Measurements from ENCODE around the gene LRCH4.

Gene LRCH4

GRCh38 chr7:100582650-100583049 is 3.3 kb downstream of the LRCH4 start:
- no peak for DNase-seq (ENCODE audit: low read depth in 2 of 2)

DNA sequence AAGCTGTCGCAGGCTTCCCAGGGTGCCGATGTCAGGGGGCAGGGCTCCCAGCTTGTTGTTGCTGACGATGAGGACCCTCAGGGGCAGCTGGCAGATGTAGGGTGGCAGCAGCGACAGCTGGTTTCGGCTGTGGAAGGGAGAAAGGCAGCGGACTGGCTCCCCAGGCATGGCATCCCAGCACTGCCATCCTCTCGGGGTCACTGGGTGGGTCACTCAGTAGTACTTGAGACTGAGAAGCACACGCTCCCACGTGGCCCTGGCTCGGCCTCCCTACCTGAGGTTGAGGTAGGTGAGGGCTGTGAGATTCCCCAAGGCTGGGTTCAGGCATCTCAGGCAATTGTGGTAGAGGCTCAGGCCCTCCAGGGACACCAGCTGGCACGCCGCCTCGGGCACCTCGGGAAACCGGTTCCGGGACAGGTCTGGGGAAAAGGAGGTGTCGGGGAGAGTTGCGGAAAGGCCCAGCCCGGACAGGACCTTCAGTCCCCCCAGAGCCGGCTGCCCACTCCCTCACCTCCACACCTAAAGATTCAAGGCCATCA is 3.8 kb downstream of the LRCH4 start:
- DNase-seq (ENCODE audit: low read depth in 2 of 2) = no peak

GRCh38 chr7:100580466-100581283 is 5.3 kb downstream of the LRCH4 start:
- DNase-seq (ENCODE audit: low read depth in 2 of 2) = no peak

GRCh38 chr7:100578246-100579183 is 7.4 kb downstream of the LRCH4 start:
- DNase-seq (ENCODE audit: low read depth in 2 of 2) = no peak

GRCh38 chr7:100577507-100577906 is 8.4 kb downstream of the LRCH4 start:
- no peak for DNase-seq (ENCODE audit: low read depth in 2 of 2)

GRCh38 chr7:100577103-100577502 is 8.8 kb downstream of the LRCH4 start:
- no peak for DNase-seq (ENCODE audit: low read depth in 2 of 2)

- DNase-seq (ENCODE audit: low read depth in 2 of 2) = no peak
Observed at GRCh38 chr7:100576384-100576993, 9.4 kb downstream of the LRCH4 start.

DNA sequence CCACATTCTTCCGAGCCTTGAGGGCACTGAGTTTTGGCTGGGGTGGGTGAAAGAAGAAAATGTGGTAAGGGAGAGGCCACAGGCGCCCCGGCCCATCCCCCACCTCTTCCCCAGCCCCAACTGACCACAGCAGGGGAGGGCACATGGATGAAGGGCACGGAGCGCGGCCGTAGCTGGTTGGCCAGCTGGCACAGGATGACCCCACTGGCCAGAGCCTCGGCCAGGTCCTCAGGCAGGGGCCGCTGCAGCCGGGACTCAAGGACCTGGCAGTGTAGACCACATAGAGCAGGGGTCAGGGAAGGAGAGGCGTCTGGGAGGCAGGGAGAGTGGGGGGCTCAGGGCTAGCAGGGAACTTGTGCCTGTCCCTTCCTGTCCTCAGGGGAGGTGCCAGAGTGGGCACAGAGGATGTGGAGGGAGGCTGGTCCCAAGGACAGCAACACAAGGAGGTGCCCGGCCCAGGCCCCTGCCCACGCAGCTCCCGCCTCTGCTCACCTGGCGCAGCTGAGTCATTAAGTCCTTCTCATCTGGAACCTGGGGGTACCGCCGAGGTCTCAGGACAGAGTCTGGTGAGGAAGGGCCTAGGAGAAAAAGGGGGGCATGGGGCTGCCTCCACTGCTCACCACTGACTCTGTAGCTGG is 10.1 kb downstream of the LRCH4 start:
- no peak for DNase-seq (ENCODE audit: low read depth in 2 of 2)

DNA sequence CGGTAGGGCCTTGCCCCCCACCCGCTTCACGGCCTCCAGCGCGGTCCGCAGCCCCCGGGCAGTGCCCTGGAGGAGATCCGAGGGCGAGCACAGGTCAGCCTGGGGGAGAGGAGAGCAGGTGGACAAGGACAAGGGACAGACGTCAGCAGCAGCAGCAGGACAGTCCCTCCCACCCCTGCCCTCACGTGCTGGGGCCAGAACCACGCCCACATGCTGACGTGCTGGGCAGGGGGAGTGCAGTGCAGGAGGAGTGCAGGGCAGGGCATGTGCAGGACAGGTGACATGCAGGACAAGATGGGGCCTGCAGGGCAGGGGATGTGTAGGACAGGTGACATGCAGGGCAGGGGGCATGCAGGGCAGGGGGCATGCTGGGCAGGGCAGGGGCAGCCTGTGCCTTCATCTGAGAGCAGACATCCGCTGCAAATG is 10.7 kb downstream of the LRCH4 start:
- DNase-seq (ENCODE audit: low read depth in 2 of 2) = no peak

GRCh38 chr7:100574362-100575205 is 11.3 kb downstream of the LRCH4 start:
- no peak for DNase-seq (ENCODE audit: low read depth in 2 of 2)

- no peak for DNase-seq (ENCODE audit: low read depth in 2 of 2)
Observed at GRCh38 chr7:100573691-100574361, 12.1 kb downstream of the LRCH4 start, which contains the start of gene SAP25. Gene SAP25 (minus strand): TSS chr7:100573900. CDS start chr7:100573742, 158 bp downstream.

- no peak for DNase-seq (ENCODE audit: low read depth in 2 of 2)
Observed at GRCh38 chr7:100572949-100573675, 12.8 kb downstream of the LRCH4 start.

GRCh38 chr7:100572281-100572948 is 13.5 kb downstream of the LRCH4 start:
- no peak for DNase-seq (ENCODE audit: low read depth in 2 of 2)

DNA sequence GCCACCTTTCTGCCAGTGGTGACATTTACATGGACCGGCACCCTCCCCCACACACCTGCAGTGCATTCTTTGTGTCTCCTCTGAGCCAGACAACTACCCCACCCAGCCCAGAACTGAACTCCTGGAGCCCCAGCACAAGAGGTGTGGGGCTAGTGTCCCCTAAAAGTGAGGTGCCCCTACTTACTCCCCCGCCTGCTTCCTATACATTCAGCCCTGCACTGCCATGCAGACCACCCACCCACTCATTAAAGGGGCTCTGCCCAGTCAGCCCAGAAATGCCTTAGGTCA is 14.2 kb downstream of the LRCH4 start:
- DNase-seq (ENCODE audit: low read depth in 2 of 2) = no peak

- no peak for DNase-seq (ENCODE audit: low read depth in 2 of 2)
Observed at GRCh38 chr7:100570954-100571828, 14.7 kb downstream of the LRCH4 start.

GRCh38 chr7:100568896-100569844 is 16.8 kb downstream of the LRCH4 start:
- no peak for DNase-seq (ENCODE audit: low read depth in 2 of 2)
